IMR-90 (cell line): ENCODE data around the gene UQCRQ. TPM values are rescaled to one million over a fixed set of nuclear protein-coding genes. Genes with fewer than 3 reads are reported as not detected.
A peak's percentile ranks its signal among the peaks of the same experiment; 100 is the strongest.

Experiments
- ATAC-seq: fragments of 200-7000 bp; cut with Tn5 transposase; 2 replicates; pipeline ENCODE4 v1.9.1; 2020; ENCODE audit warnings: low read depth, mild to moderate bottlenecking, moderate library complexity
- BruUV-seq: library from RNA; stranded (reverse); fragments of 400-500 nt; replicated peaks from 2 replicates; lab custom pipeline; 2021; lab: Mats Ljungman, UMichigan
- CTCF ChIA-PET: fragments of 300-600 bp; formaldehyde crosslinking; extraction: SDS; loops from one replicate; lab custom pipeline; 2021; ENCODE audit warnings: antibody characterized with exemption; lab: Yijun Ruan, JAX
- POLR2A ChIA-PET: fragments of 300-600 bp; sonication (Branson Sonifier 250); formaldehyde crosslinking; loops from one replicate; lab custom pipeline; 2022; ENCODE audit warnings: antibody characterized with exemption; ENCODE audit not compliant: unreplicated experiment; lab: Charles Lee
- DNase-seq: peaks from one replicate; pipeline ENCODE4 v3.0.0; 2013
- H2AFZ ChIP-seq: replicated peaks from 2 replicates; pipeline ENCODE3; 2013; ENCODE audit warnings: low read length, mild to moderate bottlenecking; ENCODE audit not compliant: poor library complexity
- H2AK5ac ChIP-seq: 2 replicates; pipeline ENCODE4 v1.6.1; 2013; ENCODE audit warnings: low read depth, low read length, inconsistent platforms
- H2AK9ac ChIP-seq: replicated peaks from 2 replicates; pipeline ENCODE3; 2013; ENCODE audit warnings: mild to moderate bottlenecking, low read depth, low read length, moderate library complexity; ENCODE audit not compliant: poor library complexity
- H2BK120ac ChIP-seq: 2 replicates; pipeline ENCODE4 v1.6.1; 2013; ENCODE audit warnings: low read depth, low read length, inconsistent platforms
- H2BK15ac ChIP-seq: 3 replicates; pipeline ENCODE4 v1.6.1; 2013; ENCODE audit warnings: low read depth, low read length, inconsistent platforms
- H2BK20ac ChIP-seq: 2 replicates; pipeline ENCODE4 v1.6.1; 2013; ENCODE audit warnings: low read depth, mild to moderate bottlenecking, inconsistent platforms, low read length, moderate library complexity
- H2BK5ac ChIP-seq: 2 replicates; pipeline ENCODE4 v1.6.1; 2013; ENCODE audit warnings: mild to moderate bottlenecking, low read depth, low read length, inconsistent platforms; ENCODE audit not compliant: poor library complexity, severe bottlenecking
- H3K14ac ChIP-seq: replicated peaks from 2 replicates; pipeline ENCODE4 v1.6.1; 2013; ENCODE audit warnings: low read depth, low read length, inconsistent platforms
- H3K18ac ChIP-seq: 2 replicates; pipeline ENCODE4 v1.6.1; 2013; ENCODE audit warnings: low read depth, low read length, control low read depth
- H3K23ac ChIP-seq: 2 replicates; pipeline ENCODE4 v1.6.1; 2013; ENCODE audit warnings: low read depth, low read length, inconsistent platforms
- H3K27ac ChIP-seq: 2 replicates; pipeline ENCODE4 v1.5.1; 2013; ENCODE audit warnings: mild to moderate bottlenecking, control low read depth, low read length; ENCODE audit not compliant: insufficient read depth
- H3K27me3 ChIP-seq: 2 replicates; pipeline ENCODE4 v1.6.1; 2013; ENCODE audit warnings: low read length; ENCODE audit not compliant: control insufficient read depth, insufficient read depth
- H3K36me3 ChIP-seq: 2 replicates; pipeline ENCODE4 v1.6.1; 2013; ENCODE audit warnings: low read length, mixed read lengths; ENCODE audit not compliant: control insufficient read depth, insufficient read depth
- H3K4ac ChIP-seq: 2 replicates; pipeline ENCODE4 v1.6.1; 2013; ENCODE audit warnings: low read depth, low read length, inconsistent platforms
- H3K4me1 ChIP-seq: 2 replicates; pipeline ENCODE4 v1.6.1; 2013; ENCODE audit warnings: low read length, mixed read lengths; ENCODE audit not compliant: control insufficient read depth, insufficient read depth
- H3K4me2 ChIP-seq: 2 replicates; pipeline ENCODE4 v1.6.1; 2013; ENCODE audit warnings: low read depth, mild to moderate bottlenecking, control low read depth, low read length, moderate library complexity
- H3K4me3 ChIP-seq: 2 replicates; pipeline ENCODE4 v1.5.1; 2013; ENCODE audit warnings: low read depth, mild to moderate bottlenecking, control low read depth, low read length, moderate library complexity; ENCODE audit not compliant: insufficient read depth
- H3K56ac ChIP-seq: 2 replicates; pipeline ENCODE4 v1.6.1; 2013; ENCODE audit warnings: low read length, inconsistent platforms; ENCODE audit not compliant: insufficient read depth; ENCODE audit errors: extremely low read depth
- H3K79me1 ChIP-seq, 2 experiments: 2 replicates each; pipeline ENCODE4 v1.6.1; 2013; ENCODE audit warnings: low read length in 2 of 2, inconsistent platforms in 1 of 2, low read depth in 1 of 2
- H3K9ac ChIP-seq: 2 replicates; pipeline ENCODE4 v1.6.1; 2013; ENCODE audit warnings: low read depth, low read length, control low read depth
- H3K9me1 ChIP-seq: 2 replicates; pipeline ENCODE4 v1.6.1; 2013; ENCODE audit warnings: low read length, inconsistent platforms; ENCODE audit not compliant: insufficient read depth
- H3K9me3 ChIP-seq: 2 replicates; pipeline ENCODE4 v1.6.1; 2013; ENCODE audit warnings: low read length; ENCODE audit not compliant: control insufficient read depth, insufficient read depth
- H4K20me1 ChIP-seq: 2 replicates; pipeline ENCODE4 v1.6.1; 2013; ENCODE audit warnings: low read length, inconsistent platforms; ENCODE audit not compliant: insufficient read depth
- H4K5ac ChIP-seq: 2 replicates; pipeline ENCODE4 v1.6.1; 2013; ENCODE audit warnings: mild to moderate bottlenecking, low read depth, low read length, control low read depth
- H4K8ac ChIP-seq, 2 experiments: 2 replicates each; pipeline ENCODE4 v1.6.1; 2013; ENCODE audit warnings: low read depth in 2 of 2, low read length in 2 of 2, control low read depth in 1 of 2, inconsistent platforms in 1 of 2
- H4K91ac ChIP-seq: 2 replicates; pipeline ENCODE4 v1.6.1; 2013; ENCODE audit warnings: low read depth, low read length, inconsistent platforms; ENCODE audit not compliant: insufficient read depth
- CEBPB ChIP-seq: IDR thresholded peaks from 2 replicates; pipeline ENCODE4 v1.6.1; 2012; ENCODE audit warnings: low read depth, low read length, improper control_type of control experiment
- CHD1 ChIP-seq: IDR thresholded peaks from 2 replicates; pipeline ENCODE4 v1.6.1; 2012; ENCODE audit warnings: low read depth, low read length, improper control_type of control experiment
- FOS ChIP-seq: fragments of 150-350 bp; IDR thresholded peaks from 2 replicates; pipeline ENCODE4 v1.6.1; 2016; ENCODE audit warnings: low read depth, low read length
- MAFK ChIP-seq: IDR thresholded peaks from 2 replicates; pipeline ENCODE4 v1.6.1; 2012; ENCODE audit warnings: low read depth, low read length, improper control_type of control experiment
- MAZ ChIP-seq: IDR thresholded peaks from 2 replicates; pipeline ENCODE4 v1.6.1; 2012; ENCODE audit warnings: low read depth, mild to moderate bottlenecking, low read length, improper control_type of control experiment, moderate library complexity, borderline replicate concordance
- RAD21 ChIP-seq: IDR thresholded peaks from 2 replicates; pipeline ENCODE4 v1.6.1; 2012; ENCODE audit warnings: low read length, improper control_type of control experiment
- RCOR1 ChIP-seq: IDR thresholded peaks from 2 replicates; pipeline ENCODE4 v1.6.1; 2012; ENCODE audit warnings: mild to moderate bottlenecking, low read length, improper control_type of control experiment; ENCODE audit not compliant: insufficient replicate concordance
- RFX5 ChIP-seq: IDR thresholded peaks from 2 replicates; pipeline ENCODE4 v1.8.0; 2012; ENCODE audit warnings: low read depth, mild to moderate bottlenecking, low read length, moderate library complexity
- WGBS, 2 experiments: methylation state at CpG; one replicate each; pipeline versions ENCODE4 v1.1.5 to v1.1.7; 2013; ENCODE audit warnings: missing lambda C conversion rate in 2 of 2; ENCODE audit not compliant: insufficient read length in 1 of 2; ENCODE audit errors: extremely low coverage in 2 of 2; 5-methylcytosine and 5-hydroxymethylcytosine counted together
- dilution Hi-C: fragments of 300-500 bp; cut with HindIII; formaldehyde crosslinking; loops from one replicate; pipeline ENCODE4 v1.14.3; 2018; ENCODE audit warnings: low sequenced_read_pairs; ENCODE audit not compliant: unreplicated experiment
- in situ Hi-C: fragments of 300-500 bp; cut with MboI; formaldehyde crosslinking; loops from 3 replicates; pipeline ENCODE4 v1.14.3; 2019; ENCODE audit warnings: low sequenced_read_pairs, inconsistent platforms, mixed read lengths
- intact Hi-C: fragments of 100-400 bp; cut with micrococcal nuclease; formaldehyde crosslinking; loops from 2 replicates; pipeline ENCODE4 v1.10.0; 2022
- polyA plus RNA-seq, 3 experiments: library from polyadenylated mRNA; depleted of rRNA; stranded (reverse); fragments of >200 nt; gene quantifications; 2 replicates each; pipeline ENCODE4 v1.2.3, GENCODE V29; 2012; ENCODE audit warnings: low replicate concordance in 1 of 3
- total RNA-seq: library from RNA; depleted of rRNA; stranded (reverse); fragments of >200 nt; gene quantifications from 2 replicates; pipeline ENCODE4 v1.2.3, GENCODE V29; 2012
- TF ChIP-seq, protein P1 (sequence below): fragments of 150-350 bp; IDR thresholded peaks from 2 replicates; pipeline ENCODE4 v1.6.1; 2016; ENCODE audit warnings: low read depth, mild to moderate bottlenecking, low read length, moderate library complexity, borderline replicate concordance
- TF ChIP-seq, protein P2 (sequence below): fragments of 150-350 bp; IDR thresholded peaks from 2 replicates; pipeline ENCODE4 v1.6.1; 2017; ENCODE audit warnings: mild to moderate bottlenecking, antibody characterized with exemption, low read length, low read depth
- TF ChIP-seq, protein P3 (sequence below): conservative IDR thresholded peaks from 2 replicates; pipeline ENCODE4 v1.5.1; 2012; ENCODE audit warnings: mild to moderate bottlenecking, low read depth, low read length, improper control_type of control experiment

Gene UQCRQ
- total and polyA plus RNA-seq, 2 of the 4 experiments (the other 2 are of a cell fraction), result 73.7 to 292 TPM

DNA sequence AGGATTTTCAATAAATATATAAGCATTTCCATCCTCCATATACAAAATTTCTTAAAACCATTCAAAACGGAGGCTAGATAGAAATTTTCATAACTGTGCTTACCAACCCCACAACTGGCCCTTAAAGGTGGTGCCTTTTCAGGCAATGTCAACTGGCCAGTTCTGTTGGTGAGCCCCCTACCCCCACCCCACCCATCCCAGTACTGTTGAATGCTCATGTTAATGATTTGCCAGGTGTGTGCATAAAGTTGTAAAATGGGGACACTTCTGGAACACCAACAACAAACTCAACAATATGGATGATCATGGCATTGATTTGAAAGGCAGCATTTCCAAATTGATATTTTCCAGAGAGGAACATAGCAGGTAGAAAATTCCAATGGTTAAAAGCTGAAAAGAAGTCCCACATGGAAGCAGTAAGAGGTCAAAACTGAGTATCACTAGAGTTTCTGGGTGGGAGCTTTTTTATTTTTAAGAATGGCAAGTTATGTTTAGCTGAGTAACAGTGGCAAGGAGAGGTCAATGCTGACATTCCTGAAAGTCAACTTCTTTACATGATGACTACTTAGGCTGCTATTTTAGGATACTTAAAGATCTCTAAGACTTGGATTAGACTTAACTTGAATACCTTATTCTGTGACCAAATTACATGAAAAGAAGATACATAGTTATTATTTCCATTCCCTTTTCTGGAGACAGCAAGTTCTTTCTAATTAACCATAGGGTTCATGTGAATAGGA, 9.7 kb downstream of the UQCRQ start:
- ATAC-seq (peak; percentile 48), DNase-seq (peak; percentile 69)
- no peak overlapping the region for H3K56ac ChIP-seq
- H3K9ac ChIP-seq, result no peak overlapping the region
- H3K4me2 ChIP-seq, result no peak overlapping the region
- no peak overlapping the region for H2BK5ac ChIP-seq
- peaks cover 14% of the 10 kb centered on the region for H4K20me1 ChIP-seq
- peaks cover 4 to 54% of the 10 kb centered on the region in 2 experiments for H3K79me1 ChIP-seq
- peaks cover 28% of the 10 kb centered on the region for H3K36me3 ChIP-seq
- intact Hi-C loops (no loop called here), in situ Hi-C loops (no loop called here), dilution Hi-C loops (no loop called here)
- no peak overlapping the region for H2BK15ac ChIP-seq
- ChIA-PET POLR2A (no interaction called here), CTCF (interaction anchor here (0.7 to 1.6 kb wide), 2 partner anchors 56 to 123 kb away, joined by 3 read pairs; no protein-coding TSS in a partner anchor)
- H4K5ac ChIP-seq, result no peak overlapping the region
- no peak overlapping the region for H3K27ac ChIP-seq
- no peak overlapping the region for H2AK9ac ChIP-seq
- H4K8ac ChIP-seq, result no peak overlapping the region
- no peak overlapping the region for H3K18ac ChIP-seq
- TSS peak; percentile 31 for BruUV-seq
- no peak overlapping the region for H2AFZ ChIP-seq
- H3K14ac ChIP-seq, result no peak overlapping the region
- no peak overlapping the region for H4K91ac ChIP-seq
- H3K4me3 ChIP-seq, result no peak overlapping the region
- H3K4me1 ChIP-seq, result peaks cover 3% of the 10 kb centered on the region; the same call in 1 of the 2 replicates
- H3K9me1 ChIP-seq, result peaks cover 20% of the 10 kb centered on the region; the same call in 1 of the 2 replicates
- H2AK5ac ChIP-seq, result no peak overlapping the region
- no peaks in the 10 kb centered on the region for H3K27me3 ChIP-seq
- TF ChIP-seq, protein P1, sequence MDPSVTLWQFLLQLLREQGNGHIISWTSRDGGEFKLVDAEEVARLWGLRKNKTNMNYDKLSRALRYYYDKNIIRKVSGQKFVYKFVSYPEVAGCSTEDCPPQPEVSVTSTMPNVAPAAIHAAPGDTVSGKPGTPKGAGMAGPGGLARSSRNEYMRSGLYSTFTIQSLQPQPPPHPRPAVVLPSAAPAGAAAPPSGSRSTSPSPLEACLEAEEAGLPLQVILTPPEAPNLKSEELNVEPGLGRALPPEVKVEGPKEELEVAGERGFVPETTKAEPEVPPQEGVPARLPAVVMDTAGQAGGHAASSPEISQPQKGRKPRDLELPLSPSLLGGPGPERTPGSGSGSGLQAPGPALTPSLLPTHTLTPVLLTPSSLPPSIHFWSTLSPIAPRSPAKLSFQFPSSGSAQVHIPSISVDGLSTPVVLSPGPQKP, result no peak
- TF ChIP-seq, protein P2, sequence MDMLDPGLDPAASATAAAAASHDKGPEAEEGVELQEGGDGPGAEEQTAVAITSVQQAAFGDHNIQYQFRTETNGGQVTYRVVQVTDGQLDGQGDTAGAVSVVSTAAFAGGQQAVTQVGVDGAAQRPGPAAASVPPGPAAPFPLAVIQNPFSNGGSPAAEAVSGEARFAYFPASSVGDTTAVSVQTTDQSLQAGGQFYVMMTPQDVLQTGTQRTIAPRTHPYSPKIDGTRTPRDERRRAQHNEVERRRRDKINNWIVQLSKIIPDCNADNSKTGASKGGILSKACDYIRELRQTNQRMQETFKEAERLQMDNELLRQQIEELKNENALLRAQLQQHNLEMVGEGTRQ, result no peak
- TF ChIP-seq CHD1, result no peak
- no peak for TF ChIP-seq RCOR1
- TF ChIP-seq FOS, result no peak
- no peak for TF ChIP-seq MAZ
- TF ChIP-seq RFX5, result no peak
- TF ChIP-seq RAD21, result no peak
- TF ChIP-seq CEBPB, result no peak
- TF ChIP-seq, protein P3, sequence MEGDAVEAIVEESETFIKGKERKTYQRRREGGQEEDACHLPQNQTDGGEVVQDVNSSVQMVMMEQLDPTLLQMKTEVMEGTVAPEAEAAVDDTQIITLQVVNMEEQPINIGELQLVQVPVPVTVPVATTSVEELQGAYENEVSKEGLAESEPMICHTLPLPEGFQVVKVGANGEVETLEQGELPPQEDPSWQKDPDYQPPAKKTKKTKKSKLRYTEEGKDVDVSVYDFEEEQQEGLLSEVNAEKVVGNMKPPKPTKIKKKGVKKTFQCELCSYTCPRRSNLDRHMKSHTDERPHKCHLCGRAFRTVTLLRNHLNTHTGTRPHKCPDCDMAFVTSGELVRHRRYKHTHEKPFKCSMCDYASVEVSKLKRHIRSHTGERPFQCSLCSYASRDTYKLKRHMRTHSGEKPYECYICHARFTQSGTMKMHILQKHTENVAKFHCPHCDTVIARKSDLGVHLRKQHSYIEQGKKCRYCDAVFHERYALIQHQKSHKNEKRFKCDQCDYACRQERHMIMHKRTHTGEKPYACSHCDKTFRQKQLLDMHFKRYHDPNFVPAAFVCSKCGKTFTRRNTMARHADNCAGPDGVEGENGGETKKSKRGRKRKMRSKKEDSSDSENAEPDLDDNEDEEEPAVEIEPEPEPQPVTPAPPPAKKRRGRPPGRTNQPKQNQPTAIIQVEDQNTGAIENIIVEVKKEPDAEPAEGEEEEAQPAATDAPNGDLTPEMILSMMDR, result no peak
- TF ChIP-seq MAFK, result no peak
- no peak overlapping the region for H2BK20ac ChIP-seq
- H3K4ac ChIP-seq, result no peak overlapping the region
- no peak overlapping the region for H2BK120ac ChIP-seq
- WGBS, 2 experiments, result 100% methylated on average over 1 of the region's 1 CpG; no CpG with 5 or more reads in 1 of the 2 experiments
- H3K23ac ChIP-seq, result no peak overlapping the region
- no peaks in the 10 kb centered on the region for H3K9me3 ChIP-seq
